Uterus (tissue), 4 donors: Measurements from ENCODE around the gene RHBDD2. TPM values are rescaled to one million over a fixed set of nuclear protein-coding genes. Genes with fewer than 3 reads are reported as not detected.
"Not testable (repeated sequence)": the region's sequence is repeated elsewhere in the genome, so short reads cannot be mapped to it uniquely, and the experiment has no call there.

ENCODE experiments used
- DNase-seq, 2 donors: peaks; one replicate each; pipeline ENCODE4 v3.0.0-alpha.2; 2019 to 2020
- H3K27ac ChIP-seq, 2 donors: fragments of 200-600 bp; sonication (generic); 1 replicate in 1 of 2; 2 replicates in 1 of 2; pipeline ENCODE4 v1.5.1; 2016 to 2018
- H3K27me3 ChIP-seq, 2 donors: fragments of 200-600 bp; sonication (generic); one replicate each; pipeline ENCODE4 v1.5.1; 2018 to 2019; ENCODE audit warnings: control low read depth in 1 of 2
- H3K36me3 ChIP-seq, 2 donors: fragments of 200-600 bp; sonication (generic); one replicate each; pipeline ENCODE4 v1.5.1; 2019; ENCODE audit warnings: control low read depth in 1 of 2
- H3K4me1 ChIP-seq, 2 donors: fragments of 200-600 bp; sonication (generic); one replicate each; pipeline ENCODE4 v1.5.1; 2018 to 2019; ENCODE audit warnings: control low read depth in 1 of 2
- H3K4me3 ChIP-seq, 2 donors: fragments of 200-600 bp; sonication (generic); 1 replicate in 1 of 2; 2 replicates in 1 of 2; pipeline ENCODE4 v1.5.1; 2018 to 2019; ENCODE audit warnings: mild to moderate bottlenecking in 1 of 2
- H3K9me3 ChIP-seq, 2 donors: fragments of 200-600 bp; sonication (generic); one replicate each; pipeline ENCODE4 v1.5.1; 2019; ENCODE audit warnings: control low read depth in 1 of 2
- POLR2A ChIP-seq, 2 donors: fragments of 450-650 bp; IDR thresholded peaks; one replicate each; pipeline ENCODE4 v1.6.1; 2016; ENCODE audit warnings: antibody characterized with exemption in 2 of 2, mild to moderate bottlenecking in 1 of 2, moderate library complexity in 1 of 2
- intact Hi-C: fragments of 100-400 bp; cut with DNase I; formaldehyde crosslinking; loops from one replicate; pipeline ENCODE4 v1.15.1; 2023; ENCODE audit warnings: low total_unique reads
- total RNA-seq, 4 donors: library from RNA; depleted of rRNA in 3 of 4; stranded (reverse); fragments of >200 nt in 3 of 4; gene quantifications; one replicate each; pipeline versions ENCODE4 v1.1.0 to v1.2.4, GENCODE V29; 2014 to 2023
- TF ChIP-seq, protein P1 (sequence below), 4 experiments: fragments of 200-600 bp in 2 of 4; fragments of 450-650 bp in 2 of 4; sonication (generic) in 2 of 4; IDR thresholded peaks; one replicate each; pipeline ENCODE4 v1.5.1; 2016 to 2019; ENCODE audit warnings: antibody characterized with exemption in 4 of 4, mild to moderate bottlenecking in 2 of 4, moderate library complexity in 1 of 4
- donor health status: DM: yes; HTN: yes; CAD: no.

The RHBDD2 gene
- total RNA-seq, 4 donors from 2014 or later = 2.0 to 45.4 (median 11.3) TPM

DNA sequence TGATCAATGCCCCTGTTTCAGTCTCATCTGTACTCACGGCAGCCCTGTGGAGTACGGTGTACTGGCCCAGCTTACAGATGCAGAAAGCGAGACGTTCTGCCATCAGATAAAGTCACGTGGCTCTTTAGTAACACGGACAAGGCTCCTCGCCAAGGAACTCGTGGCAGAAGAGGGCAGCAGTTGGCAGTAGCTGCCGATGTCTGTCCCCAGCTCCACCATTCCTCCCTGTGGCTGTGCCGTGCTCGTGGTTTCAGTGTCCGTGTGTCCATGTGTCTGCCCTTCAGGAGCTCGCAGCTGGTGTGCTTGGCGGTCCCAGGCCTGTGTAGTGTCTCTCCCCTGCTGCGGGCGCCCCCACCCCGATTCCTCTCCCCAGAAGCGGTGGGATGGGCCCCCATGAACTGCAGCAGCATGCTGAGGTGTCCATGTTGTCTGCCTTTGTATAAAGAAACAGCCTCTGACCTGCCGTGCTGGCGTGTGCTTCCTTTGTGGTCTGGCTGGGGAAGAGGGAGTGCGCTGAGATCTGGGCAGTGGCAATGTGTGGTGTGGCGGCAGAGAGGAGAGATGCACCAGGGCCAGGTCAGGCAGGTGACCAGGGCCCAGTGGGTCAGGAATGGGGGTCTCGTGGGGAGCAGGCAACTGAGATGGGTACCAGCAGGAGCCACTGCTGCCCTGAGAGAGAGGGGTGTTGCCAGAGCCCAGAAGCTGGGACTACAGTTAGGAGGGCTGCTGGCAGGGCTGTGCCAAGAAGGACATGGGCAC lies 9.8 kb downstream of the RHBDD2 start:
- Histone ChIP-seq H3K4me3 (no peak overlapping the region), H3K9me3 (no peaks in the 10 kb centered on the region), H3K27ac (no peak overlapping the region), H3K27me3 (no peaks in the 10 kb centered on the region), H3K36me3 (no peaks in the 10 kb centered on the region), H3K4me1 (no peaks in the 10 kb centered on the region)
- TF ChIP-seq POLR2A (IDR thresholded peaks at IDR 0.05) = no peak
- TF ChIP-seq, protein P1, sequence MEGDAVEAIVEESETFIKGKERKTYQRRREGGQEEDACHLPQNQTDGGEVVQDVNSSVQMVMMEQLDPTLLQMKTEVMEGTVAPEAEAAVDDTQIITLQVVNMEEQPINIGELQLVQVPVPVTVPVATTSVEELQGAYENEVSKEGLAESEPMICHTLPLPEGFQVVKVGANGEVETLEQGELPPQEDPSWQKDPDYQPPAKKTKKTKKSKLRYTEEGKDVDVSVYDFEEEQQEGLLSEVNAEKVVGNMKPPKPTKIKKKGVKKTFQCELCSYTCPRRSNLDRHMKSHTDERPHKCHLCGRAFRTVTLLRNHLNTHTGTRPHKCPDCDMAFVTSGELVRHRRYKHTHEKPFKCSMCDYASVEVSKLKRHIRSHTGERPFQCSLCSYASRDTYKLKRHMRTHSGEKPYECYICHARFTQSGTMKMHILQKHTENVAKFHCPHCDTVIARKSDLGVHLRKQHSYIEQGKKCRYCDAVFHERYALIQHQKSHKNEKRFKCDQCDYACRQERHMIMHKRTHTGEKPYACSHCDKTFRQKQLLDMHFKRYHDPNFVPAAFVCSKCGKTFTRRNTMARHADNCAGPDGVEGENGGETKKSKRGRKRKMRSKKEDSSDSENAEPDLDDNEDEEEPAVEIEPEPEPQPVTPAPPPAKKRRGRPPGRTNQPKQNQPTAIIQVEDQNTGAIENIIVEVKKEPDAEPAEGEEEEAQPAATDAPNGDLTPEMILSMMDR (IDR thresholded peaks at IDR 0.05) = no peak
- DNase-seq = no peak
- intact Hi-C loops = no loop called here

DNA sequence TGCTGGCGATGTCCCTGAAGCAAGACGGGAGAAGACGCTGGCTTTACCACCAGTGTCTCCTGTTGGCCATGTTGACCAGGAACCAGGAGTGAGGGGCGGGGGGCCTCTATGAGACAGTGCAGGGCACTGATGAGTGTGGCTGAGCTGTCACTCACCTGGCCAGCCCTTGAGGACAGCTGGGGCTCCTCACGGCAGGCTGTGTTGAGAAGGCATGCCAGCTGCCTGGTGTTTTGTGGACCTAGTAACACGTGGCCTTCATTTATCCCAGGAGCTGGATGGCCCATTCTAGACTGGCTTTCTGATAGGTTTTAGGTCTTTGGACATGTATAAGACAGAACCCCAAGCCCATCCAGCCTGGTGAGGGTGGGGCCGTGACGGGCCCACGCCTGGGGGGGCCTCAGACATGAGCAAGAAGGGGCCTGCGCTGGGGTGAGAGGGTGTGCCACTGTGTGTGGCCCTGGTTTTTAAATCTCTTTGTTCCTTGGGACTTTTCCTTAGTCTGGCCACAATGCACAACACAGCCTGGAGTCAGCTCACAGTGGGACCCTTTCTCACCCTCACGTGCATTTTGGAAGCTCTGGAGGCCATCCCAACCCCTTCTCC lies 10.5 kb downstream of the RHBDD2 start:
- H3K36me3 ChIP-seq = no peaks in the 10 kb centered on the region
- H3K4me1 ChIP-seq = no peaks in the 10 kb centered on the region
- no peaks in the 10 kb centered on the region for H3K27me3 ChIP-seq
- intact Hi-C loops = no loop called here
- no peaks in the 10 kb centered on the region for H3K9me3 ChIP-seq
- H3K27ac ChIP-seq = no peak overlapping the region
- no peak overlapping the region for H3K4me3 ChIP-seq
- no peak for DNase-seq
- TF ChIP-seq POLR2A (IDR thresholded peaks at IDR 0.05) = no peak
- TF ChIP-seq, protein P1 (IDR thresholded peaks at IDR 0.05) = no peak

DNA sequence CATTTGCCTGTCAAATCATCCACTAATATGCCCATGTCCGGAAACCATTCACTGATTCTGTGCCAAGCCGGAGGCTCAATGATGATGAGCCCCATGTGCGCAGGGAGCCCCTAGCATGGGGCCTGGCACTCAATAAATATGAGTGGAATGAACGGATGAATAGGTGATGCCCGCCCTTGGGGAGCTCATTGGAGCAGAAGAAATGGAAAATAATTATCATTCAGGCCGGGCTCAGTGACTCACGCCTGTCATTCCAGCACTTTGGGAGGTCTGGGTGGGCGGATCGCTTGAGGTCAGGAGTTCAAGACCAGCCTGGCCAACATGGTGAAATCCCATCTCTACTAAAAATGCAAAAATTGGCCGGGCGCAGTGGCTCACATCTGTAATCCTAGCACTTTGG lies 11.0 kb downstream of the RHBDD2 start:
- intact Hi-C loops = no loop called here
- Histone ChIP-seq H3K36me3 (no peaks in the 10 kb centered on the region), H3K9me3 (no peaks in the 10 kb centered on the region), H3K27ac (no peak overlapping the region), H3K4me1 (no peaks in the 10 kb centered on the region), H3K27me3 (no peaks in the 10 kb centered on the region), H3K4me3 (no peak overlapping the region)
- TF ChIP-seq, protein P1 (IDR thresholded peaks at IDR 0.05) = no peak
- TF ChIP-seq POLR2A (IDR thresholded peaks at IDR 0.05) = no peak
- no peak for DNase-seq

DNA sequence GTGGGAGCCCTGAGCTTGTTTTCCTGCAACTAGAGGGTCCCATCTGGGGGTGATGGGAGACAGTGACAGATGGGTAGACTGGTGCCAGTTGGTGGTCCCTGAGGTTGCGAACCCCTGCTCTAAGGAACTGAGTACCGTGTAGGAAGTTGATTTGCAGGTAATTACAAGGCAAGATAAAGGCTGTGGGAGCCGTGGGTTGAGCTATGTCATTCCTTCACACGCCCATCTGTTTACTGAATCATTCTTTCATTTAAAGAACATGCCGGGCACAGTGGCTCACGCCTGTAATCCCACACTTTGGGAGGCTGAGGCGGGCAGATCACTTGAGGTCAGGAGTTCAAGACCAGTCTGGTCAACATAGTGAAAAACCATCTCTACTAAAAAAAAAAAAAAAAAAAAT lies 12.4 kb downstream of the RHBDD2 start:
- H3K27ac ChIP-seq, H3K4me1 ChIP-seq, DNase-seq, intact Hi-C loops, H3K36me3 ChIP-seq, H3K27me3 ChIP-seq, H3K9me3 ChIP-seq, H3K4me3 ChIP-seq: not testable (repeated sequence)

DNA sequence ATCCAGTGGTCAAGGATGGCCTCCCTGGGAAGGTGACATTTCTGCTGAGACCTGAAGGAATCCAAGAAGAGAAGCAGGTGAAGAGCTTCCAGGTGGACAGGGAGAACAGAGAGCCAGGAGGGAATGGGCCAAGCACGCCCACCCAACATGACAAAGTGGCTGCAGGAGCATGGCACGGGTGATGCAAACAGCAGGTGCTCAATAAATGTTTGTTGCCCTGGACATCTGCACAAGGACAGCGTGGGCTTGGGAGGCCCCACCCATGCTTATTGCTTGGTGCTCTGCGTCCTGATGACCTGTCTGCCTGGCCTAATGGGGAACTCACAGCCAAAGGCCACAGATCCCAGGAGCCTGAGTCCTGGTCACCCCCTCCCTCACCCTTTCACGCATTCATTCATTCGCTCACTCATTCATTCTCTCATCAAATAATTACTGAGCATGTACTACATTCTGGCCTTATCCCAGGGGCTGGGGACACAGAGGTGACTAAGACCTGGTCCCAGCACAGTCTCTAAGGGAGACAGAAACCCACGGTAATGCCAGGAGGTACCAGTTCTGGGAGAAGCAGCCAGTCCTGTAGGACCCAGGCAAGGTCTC lies 13.1 kb downstream of the RHBDD2 start:
- Histone ChIP-seq H3K36me3 (no peaks in the 10 kb centered on the region), H3K27me3 (no peaks in the 10 kb centered on the region), H3K4me1 (no peaks in the 10 kb centered on the region), H3K27ac (no peak overlapping the region), H3K4me3 (no peak overlapping the region), H3K9me3 (no peaks in the 10 kb centered on the region)
- DNase-seq = no peak
- intact Hi-C loops = no loop called here
- TF ChIP-seq, protein P1 (IDR thresholded peaks at IDR 0.05) = no peak
- TF ChIP-seq POLR2A (IDR thresholded peaks at IDR 0.05) = no peak
